Mammary epithelial cell (primary cell): ENCODE data around the gene ZNF652.

Experiments used
- CTCF ChIP-seq, 2 donors: IDR thresholded peaks in 1 of 2; conservative IDR thresholded peaks in 1 of 2; 2 replicates each; pipeline ENCODE4 v1.5.1; 2011 to 2012; ENCODE audit warnings: inconsistent platforms in 2 of 2, low read length in 2 of 2, mild to moderate bottlenecking in 2 of 2, control low read depth in 1 of 2, low read depth in 1 of 2; ENCODE audit not compliant: insufficient read depth in 1 of 2; ENCODE audit errors: extremely low read depth in 1 of 2
- EZH2 ChIP-seq: IDR thresholded peaks from 2 replicates; pipeline ENCODE4 v1.6.1; 2012; ENCODE audit warnings: low read length, inconsistent platforms, borderline replicate concordance

GRCh38 chr17:49378311-49378710, 16.3 kb upstream of the ZNF652 start:
- no peak for TF ChIP-seq CTCF (conservative IDR thresholded peaks at IDR 0.05 in 1 of 2, IDR thresholded peaks at IDR 0.05 in 1 of 2; ENCODE audit: extremely low read depth in 1 of 2, insufficient read depth in 1 of 2, low read depth in 1 of 2, low read length in 2 of 2)
- TF ChIP-seq EZH2: no peak
